Adrenal gland (tissue), 5 donors: ENCODE results near the gene SLC20A1.

Experiments
- CTCF ChIP-seq, 6 experiments: fragments of 450-650 bp in 4 of 6; fragments of 200-600 bp in 2 of 6; sonication (generic) in 1 of 6; IDR thresholded peaks; 1 replicate in 5 of 6; 2 replicates in 1 of 6; pipeline versions ENCODE4 v1.5.1 to v1.8.0; 2016 to 2021; ENCODE audit warnings: antibody characterized with exemption in 6 of 6, mild to moderate bottlenecking in 2 of 6, moderate library complexity in 1 of 6
- POLR2A ChIP-seq, 2 donors: fragments of 450-650 bp; IDR thresholded peaks; one replicate each; pipeline ENCODE4 v1.6.1; 2017; ENCODE audit warnings: antibody characterized with exemption in 2 of 2, mild to moderate bottlenecking in 2 of 2, moderate library complexity in 1 of 2
- donor health status: DM: no; HTN: no; CAD: no.

- TF ChIP-seq POLR2A (IDR thresholded peaks at IDR 0.05) (no peak), CTCF (IDR thresholded peaks at IDR 0.05) (no peak)
These were observed 12.6 kb downstream of the SLC20A1 start for GRCh38 chr2:112658301-112658700.
